ENCODE data around the gene PGAP6. TPM values are rescaled to one million over a fixed set of nuclear protein-coding genes. Genes with fewer than 3 reads are reported as not detected.
A peak's percentile ranks its signal among the peaks of the same experiment; 100 is the strongest.

The PGAP6 gene
- total RNA-seq, 4 donors from 2014 or later = 19.9 to 47.6 (median 24.3) TPM

DNA sequence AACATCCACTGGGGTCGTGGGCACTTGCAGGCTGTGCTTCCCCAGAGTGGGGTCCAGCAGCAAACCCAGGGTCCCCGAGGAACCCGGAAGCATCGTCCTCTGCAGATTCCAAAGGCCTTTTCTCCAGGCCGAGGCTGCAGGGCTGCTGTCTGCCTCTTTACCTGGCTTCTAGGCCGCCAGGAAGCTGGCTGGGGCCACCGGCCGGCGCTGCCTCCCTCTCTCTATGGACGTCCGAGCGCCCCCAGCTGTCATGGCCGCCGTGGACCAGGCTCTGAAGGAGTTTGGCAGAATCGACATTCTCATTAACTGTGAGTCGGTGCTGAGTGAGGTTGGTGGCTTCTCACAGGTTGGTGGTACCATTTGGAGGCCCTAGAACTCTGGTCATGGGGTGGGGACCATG, 25.5 kb upstream of the PGAP6 start:
- no peak for TF ChIP-seq EP300 (IDR thresholded peaks at IDR 0.05)
- TF ChIP-seq, protein P1, sequence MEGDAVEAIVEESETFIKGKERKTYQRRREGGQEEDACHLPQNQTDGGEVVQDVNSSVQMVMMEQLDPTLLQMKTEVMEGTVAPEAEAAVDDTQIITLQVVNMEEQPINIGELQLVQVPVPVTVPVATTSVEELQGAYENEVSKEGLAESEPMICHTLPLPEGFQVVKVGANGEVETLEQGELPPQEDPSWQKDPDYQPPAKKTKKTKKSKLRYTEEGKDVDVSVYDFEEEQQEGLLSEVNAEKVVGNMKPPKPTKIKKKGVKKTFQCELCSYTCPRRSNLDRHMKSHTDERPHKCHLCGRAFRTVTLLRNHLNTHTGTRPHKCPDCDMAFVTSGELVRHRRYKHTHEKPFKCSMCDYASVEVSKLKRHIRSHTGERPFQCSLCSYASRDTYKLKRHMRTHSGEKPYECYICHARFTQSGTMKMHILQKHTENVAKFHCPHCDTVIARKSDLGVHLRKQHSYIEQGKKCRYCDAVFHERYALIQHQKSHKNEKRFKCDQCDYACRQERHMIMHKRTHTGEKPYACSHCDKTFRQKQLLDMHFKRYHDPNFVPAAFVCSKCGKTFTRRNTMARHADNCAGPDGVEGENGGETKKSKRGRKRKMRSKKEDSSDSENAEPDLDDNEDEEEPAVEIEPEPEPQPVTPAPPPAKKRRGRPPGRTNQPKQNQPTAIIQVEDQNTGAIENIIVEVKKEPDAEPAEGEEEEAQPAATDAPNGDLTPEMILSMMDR (IDR thresholded peaks at IDR 0.05) = no peak
- TF ChIP-seq POLR2A (IDR thresholded peaks at IDR 0.05) = no peak
- no peak for TF ChIP-seq POLR2AphosphoS5 (IDR thresholded peaks at IDR 0.05)

DNA sequence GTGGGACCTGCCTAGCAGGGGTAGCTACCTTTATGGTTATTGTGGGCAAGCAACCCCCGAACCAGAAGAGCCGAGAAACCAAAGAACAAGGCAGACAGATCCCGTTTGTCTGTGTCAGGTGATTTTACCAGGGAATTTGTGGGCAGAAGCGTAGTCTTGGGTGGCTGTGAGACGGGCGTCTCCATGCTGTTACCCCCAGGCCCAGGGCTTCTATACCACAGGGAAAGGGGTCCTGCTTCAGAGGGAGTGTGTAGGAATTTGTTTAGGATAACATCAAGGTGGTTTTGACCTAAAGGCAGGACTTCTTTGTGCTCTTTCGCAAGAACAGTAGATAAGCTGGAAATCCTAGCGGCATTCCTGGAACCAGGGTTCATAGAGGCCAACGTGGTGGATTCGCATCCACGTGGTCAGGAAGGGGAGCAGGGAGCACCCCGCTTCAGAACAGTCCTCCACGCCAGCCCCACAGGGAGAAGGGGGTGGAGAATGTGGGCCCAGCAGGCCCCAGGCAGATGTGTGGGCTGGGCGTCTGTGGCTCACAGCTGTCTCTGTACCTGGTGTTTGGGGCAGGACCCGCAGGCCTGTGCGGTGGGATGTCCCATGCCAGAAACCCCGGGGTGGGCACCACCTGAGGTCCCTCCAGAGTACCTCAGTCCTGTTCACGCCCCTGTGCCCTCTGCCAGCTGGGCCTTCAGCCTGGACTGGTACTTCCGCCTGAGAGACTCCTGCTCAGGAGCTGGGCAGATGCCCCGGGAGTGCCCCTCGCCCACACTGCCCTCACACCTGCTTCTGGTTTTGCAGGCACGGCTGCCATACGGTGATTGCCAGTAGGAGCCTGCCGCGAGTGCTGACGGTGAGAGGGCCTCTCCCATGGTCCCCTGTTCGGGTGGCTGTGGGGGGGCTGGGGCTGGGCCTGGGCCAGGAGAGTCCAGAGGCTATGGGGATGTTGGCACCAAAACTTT, 24.0 kb upstream of the PGAP6 start:
- peaks cover 0 to 18% (median 3%) of the 10 kb centered on the region in 3 donors for H3K4me1 ChIP-seq
- peaks cover 0 to 35% of the 10 kb centered on the region in 2 donors for H3K36me3 ChIP-seq
- no peak for ATAC-seq
- TF ChIP-seq, protein P1 (IDR thresholded peaks at IDR 0.05) = no peak
- TF ChIP-seq POLR2A (IDR thresholded peaks at IDR 0.05) = no peak
- no peak for TF ChIP-seq EP300 (IDR thresholded peaks at IDR 0.05)
- TF ChIP-seq POLR2AphosphoS5 (IDR thresholded peaks at IDR 0.05) = no peak
- WGBS, 2 donors (ENCODE audit: low coverage in 1 of 2) = 80 to 87% methylated on average over 1 to 3 of the region's 27 CpGs
- no peak overlapping the region for H3K27ac ChIP-seq
- H3K9me3 ChIP-seq = no peaks in the 10 kb centered on the region
- H3K4me3 ChIP-seq = no peak overlapping the region
- no peaks in the 10 kb centered on the region for H3K27me3 ChIP-seq

More for the DNA sequence above, 25.5 kb upstream of the PGAP6 start:
- Histone ChIP-seq H3K4me3 (no peak overlapping the region), H3K27ac (no peak overlapping the region), H3K9me3 (no peaks in the 10 kb centered on the region), H3K4me1 (peaks cover 0 to 10% (median 1%) of the 10 kb centered on the region in 3 donors), H3K36me3 (peaks cover 0 to 49% of the 10 kb centered on the region in 2 donors), H3K27me3 (no peaks in the 10 kb centered on the region)
- no CpG with 5 or more reads among the region's 16 CpGs for WGBS, 2 donors (ENCODE audit: low coverage in 1 of 2)
- ATAC-seq = no peak

DNA sequence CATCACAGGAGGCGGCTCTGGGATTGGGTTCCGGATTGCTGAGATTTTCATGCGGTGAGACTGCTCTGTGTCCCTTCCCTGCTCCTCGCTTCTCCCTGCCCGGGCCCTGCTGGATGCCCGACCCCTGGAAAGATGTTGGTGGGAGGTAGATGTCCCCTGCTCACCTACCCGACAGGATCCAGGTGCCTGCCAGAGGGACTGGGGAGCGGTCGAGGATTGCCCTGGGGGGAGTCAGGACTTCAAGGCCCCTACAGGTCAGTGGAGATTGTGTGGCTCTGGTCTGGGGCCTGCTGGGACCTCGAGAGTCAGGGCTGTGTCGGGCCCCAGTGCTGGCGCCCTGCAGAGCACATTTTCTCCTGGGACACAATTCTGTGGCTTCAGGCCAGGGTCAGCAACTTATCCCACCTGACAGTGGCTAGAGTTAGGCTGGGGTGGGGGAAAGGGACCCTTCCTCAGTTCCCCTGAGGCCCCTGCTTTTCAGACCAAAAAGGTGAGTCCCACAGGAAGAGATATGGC, 23.3 kb upstream of the PGAP6 start:
- H3K27me3 ChIP-seq = no peaks in the 10 kb centered on the region
- no peak overlapping the region for H3K27ac ChIP-seq
- ATAC-seq = no peak
- peaks cover 0 to 26% (median 8%) of the 10 kb centered on the region in 3 donors for H3K4me1 ChIP-seq
- H3K9me3 ChIP-seq = no peaks in the 10 kb centered on the region
- WGBS, 2 donors (ENCODE audit: low coverage in 1 of 2) = no CpG with 5 or more reads among the region's 12 CpGs
- H3K36me3 ChIP-seq = peaks cover 0 to 28% of the 10 kb centered on the region in 2 donors
- H3K4me3 ChIP-seq = no peak overlapping the region
- TF ChIP-seq POLR2A (IDR thresholded peaks at IDR 0.05) (no peak), POLR2AphosphoS5 (IDR thresholded peaks at IDR 0.05) (no peak), EP300 (IDR thresholded peaks at IDR 0.05) (no peak)
- TF ChIP-seq, protein P1 (IDR thresholded peaks at IDR 0.05) = no peak

DNA sequence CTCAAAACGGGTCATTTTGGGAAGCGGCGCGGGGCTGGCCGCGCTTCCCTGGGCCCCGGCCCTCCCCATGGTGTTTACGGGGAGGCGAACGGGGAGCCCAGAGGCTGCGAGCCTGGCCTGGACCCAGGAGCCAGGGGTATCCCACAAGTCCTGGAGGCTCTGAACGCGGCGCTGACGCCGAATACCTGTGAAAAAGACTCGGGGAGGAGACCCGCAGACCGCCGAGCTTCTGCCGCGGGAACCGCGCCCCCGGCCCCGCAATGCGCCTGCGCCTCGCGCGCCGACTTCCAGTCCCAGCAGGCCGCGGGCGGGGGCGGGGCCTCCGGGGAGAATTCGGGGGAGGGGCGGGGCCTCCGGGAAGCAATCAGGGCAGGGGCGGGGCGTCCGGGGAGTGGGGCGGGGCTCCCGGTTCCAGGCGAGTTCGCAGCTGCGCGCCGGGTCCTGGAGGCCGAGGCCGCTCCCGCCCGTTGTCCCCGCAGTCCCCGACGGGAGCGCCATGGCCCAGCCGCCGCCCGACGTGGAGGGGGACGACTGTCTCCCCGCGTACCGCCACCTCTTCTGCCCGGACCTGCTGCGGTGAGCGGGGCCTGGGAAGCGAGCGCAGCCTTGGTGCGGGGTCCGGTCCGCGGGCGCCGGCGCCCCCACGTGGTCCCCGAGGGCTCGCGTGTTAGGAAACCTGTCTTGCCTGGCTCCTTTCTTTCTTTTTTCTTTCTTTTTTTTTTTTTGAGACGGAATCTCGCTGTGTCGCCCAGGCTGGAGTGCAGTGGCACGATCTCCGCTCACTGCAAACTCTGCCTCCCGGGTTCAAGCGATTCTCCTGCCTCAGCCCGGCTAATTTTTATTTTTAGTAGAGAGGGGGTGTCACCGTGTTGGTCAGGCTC, 19.9 kb upstream of the PGAP6 start, which contains the start of gene DECR2:
DECR2 (plus strand) TSS at position 418 of the 881 bp plus-strand sequence; CDS start at position 497, 79 bp downstream.
- peaks cover 0 to 50% (median 11%) of the 10 kb centered on the region in 3 donors for H3K4me1 ChIP-seq
- H3K36me3 ChIP-seq = peaks cover 0 to 12% of the 10 kb centered on the region in 2 donors
- WGBS, 2 donors (ENCODE audit: low coverage in 1 of 2) = 0 to 4% methylated on average over 1 to 5 of the region's 91 CpGs

More for the DNA sequence above, 19.9 kb upstream of the PGAP6 start, which contains the start of gene DECR2:
- H3K27me3 ChIP-seq = no peaks in the 10 kb centered on the region
- peak within 1 kb of the TSS; percentile 83 to 84 for H3K4me3 ChIP-seq
- H3K27ac ChIP-seq = peak within 1 kb of the TSS; percentile 73 to 97 (median 90)
- no peaks in the 10 kb centered on the region for H3K9me3 ChIP-seq
- TF ChIP-seq POLR2A (IDR thresholded peaks at IDR 0.05) = peak; percentile 57 to 76
- no peak for TF ChIP-seq EP300 (IDR thresholded peaks at IDR 0.05)
- TF ChIP-seq, protein P1 (IDR thresholded peaks at IDR 0.05) = peak in 3 of 4 experiments; percentile 50 to 77 (median 52)
- peak; percentile 57 for TF ChIP-seq POLR2AphosphoS5 (IDR thresholded peaks at IDR 0.05)
- ATAC-seq = peak; percentile 89
